Fibroblast of pulmonary artery (primary cell): ENCODE data around the gene PPP1R1B.

Experiments used
- DNase-seq: peaks from one replicate; pipeline ENCODE4 v3.0.0-alpha.2; 2010; ENCODE audit warnings: low read depth
- H3K4me3 ChIP-seq: replicated peaks from 2 replicates; pipeline ENCODE4 v1.5.1; 2011; ENCODE audit warnings: low read depth, mild to moderate bottlenecking, control low read depth, low read length, moderate library complexity
- CTCF ChIP-seq: IDR thresholded peaks from 2 replicates; pipeline ENCODE4 v1.5.1; 2011; ENCODE audit warnings: mild to moderate bottlenecking, control low read depth, low read length, inconsistent platforms; ENCODE audit errors: missing control alignments

Gene PPP1R1B

GRCh38 chr17:39684369-39685192 lies 57.8 kb downstream of the PPP1R1B start:
- no peak for TF ChIP-seq CTCF
- H3K4me3 ChIP-seq, result no peak overlapping the region
- DNase-seq, result no peak
